Cardiac fibroblast (primary cell): ENCODE measurements around the gene HDAC4.

Experiments used
- DNase-seq, 2 donors: peaks; one replicate each; pipeline versions ENCODE4 v3.0.0 to v3.0.0-alpha.2; 2010; ENCODE audit warnings: low read depth in 2 of 2
- H3K4me3 ChIP-seq, 2 donors: replicated peaks in 1 of 2; 1 replicate in 1 of 2; 2 replicates in 1 of 2; pipeline ENCODE4 v1.5.1; 2011; ENCODE audit warnings: low read depth in 2 of 2, low read length in 2 of 2, mild to moderate bottlenecking in 2 of 2, moderate library complexity in 1 of 2
- CTCF ChIP-seq: IDR thresholded peaks from one replicate; pipeline ENCODE4 v1.5.1; 2011; ENCODE audit warnings: low read depth, mild to moderate bottlenecking, low read length, inconsistent platforms

HDAC4 gene

DNA sequence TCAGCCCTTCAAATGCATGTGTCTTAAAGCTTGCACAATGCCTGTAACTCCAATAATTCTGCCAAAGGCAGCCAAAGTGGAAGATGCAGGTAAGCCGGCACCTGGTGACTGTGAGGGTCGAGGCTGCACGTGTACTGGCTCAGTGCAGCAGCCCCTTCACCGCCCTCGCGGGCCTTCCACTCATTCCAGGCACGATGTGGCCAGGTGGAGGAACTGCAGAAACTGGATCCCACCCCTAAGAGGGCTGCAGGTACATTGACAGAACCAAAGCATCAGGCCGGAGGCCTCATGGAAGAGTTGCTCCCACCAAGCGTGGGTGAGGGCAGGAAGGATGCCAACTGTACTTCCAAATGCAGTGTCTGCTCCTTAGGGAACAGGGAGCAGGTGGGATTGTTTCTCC lies 253.4 kb downstream of the HDAC4 start:
- no peak for TF ChIP-seq CTCF
- DNase-seq = no peak
- H3K4me3 ChIP-seq = no peak overlapping the region

DNA sequence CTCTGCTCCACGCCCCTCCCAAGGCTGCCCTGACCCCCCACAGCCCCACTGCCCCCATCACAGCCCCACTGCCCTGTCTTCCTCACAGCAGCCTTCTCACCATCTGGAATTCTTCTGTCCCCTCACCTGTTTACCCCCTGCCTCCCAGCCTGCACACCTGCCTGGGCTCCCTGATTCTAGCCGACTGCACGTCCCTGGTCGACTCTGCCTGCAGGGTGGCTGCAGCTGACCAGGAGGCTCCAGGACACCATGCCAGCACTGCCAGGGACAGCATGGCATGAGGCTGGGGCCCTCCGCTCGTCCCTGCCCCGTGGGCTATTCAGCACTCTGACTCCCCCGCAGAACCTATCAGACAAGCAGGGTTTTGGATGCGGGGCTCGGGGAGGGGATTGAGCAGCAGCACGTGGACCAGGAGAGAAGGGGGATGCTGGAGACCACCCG lies 254.1 kb downstream of the HDAC4 start:
- no peak for DNase-seq
- no peak overlapping the region for H3K4me3 ChIP-seq
- no peak for TF ChIP-seq CTCF

- DNase-seq = no peak
- TF ChIP-seq CTCF = no peak
- no peak overlapping the region for H3K4me3 ChIP-seq
Observed at GRCh38 chr2:239146011-239146641, 254.7 kb downstream of the HDAC4 start.

DNA sequence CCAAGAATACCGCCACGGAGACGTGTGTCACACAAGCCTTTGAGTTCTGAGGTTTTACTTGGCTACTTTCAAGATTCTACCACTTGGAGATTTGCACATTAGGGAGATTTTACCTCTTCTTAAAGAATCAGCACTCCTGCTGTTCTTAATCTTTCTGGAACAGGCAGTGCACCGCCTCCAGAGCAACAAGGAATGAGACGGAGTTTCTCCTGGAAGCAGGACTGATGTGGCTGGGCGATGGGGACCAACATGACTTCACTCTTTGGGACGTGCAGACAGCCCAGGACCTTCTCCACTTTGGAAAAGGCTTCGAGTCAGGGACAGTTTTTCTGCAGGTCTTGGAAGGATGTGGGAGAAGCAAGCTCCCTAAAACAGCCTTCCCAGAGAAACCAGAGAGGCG lies 255.2 kb downstream of the HDAC4 start:
- no peak for DNase-seq
- no peak overlapping the region for H3K4me3 ChIP-seq
- TF ChIP-seq CTCF = no peak

DNA sequence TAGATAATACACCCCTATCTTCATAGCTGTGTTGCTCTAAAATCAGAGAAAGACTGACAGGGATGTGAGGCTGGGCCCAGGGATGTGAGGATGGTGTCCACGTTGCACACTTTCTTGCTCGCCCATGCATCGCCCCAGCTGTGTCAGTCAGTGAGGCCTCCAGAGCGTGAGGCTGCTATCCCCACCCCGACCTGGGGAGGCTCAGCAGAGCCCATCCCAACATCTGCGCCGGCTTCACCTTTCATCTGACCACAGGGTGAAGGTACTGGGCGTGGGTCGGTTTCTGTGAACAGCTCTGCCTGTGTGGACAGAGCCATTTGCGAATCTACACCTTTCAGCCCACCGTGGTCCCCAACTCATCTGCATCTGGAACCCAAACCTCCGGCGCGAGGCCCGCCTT lies 255.7 kb downstream of the HDAC4 start:
- H3K4me3 ChIP-seq = no peak overlapping the region
- no peak for TF ChIP-seq CTCF
- DNase-seq = no peak

- DNase-seq = no peak
- H3K4me3 ChIP-seq = no peak overlapping the region
- TF ChIP-seq CTCF = no peak
Observed at GRCh38 chr2:239144713-239144999, 256.2 kb downstream of the HDAC4 start.
